Nephron progenitor cell (in vitro differentiated cells): Measurements from ENCODE around the gene DHX16.
A peak's percentile ranks its signal among the peaks of the same experiment; 100 is the strongest.

Source experiments
- DNase-seq: peaks from one replicate; pipeline ENCODE4 v3.0.0; 2021
- H3K27ac Mint-ChIP-seq: 2 replicates; pipeline ENCODE4 v1.8.0; 2021; ENCODE audit warnings: mild to moderate bottlenecking, moderate library complexity, mixed read lengths
- H3K27me3 Mint-ChIP-seq: 2 replicates; pipeline ENCODE4 v1.8.0; 2021; ENCODE audit warnings: mild to moderate bottlenecking, low read depth, mixed read lengths; ENCODE audit not compliant: poor library complexity
- H3K36me3 Mint-ChIP-seq: 2 replicates; pipeline ENCODE4 v1.8.0; 2021; ENCODE audit warnings: low read depth, mixed read lengths
- H3K4me1 Mint-ChIP-seq: 2 replicates; pipeline ENCODE4 v1.8.0; 2021; ENCODE audit warnings: mixed read lengths
- H3K4me3 Mint-ChIP-seq: 2 replicates; pipeline ENCODE4 v1.8.0; 2021; ENCODE audit warnings: mild to moderate bottlenecking, moderate library complexity, mixed read lengths
- H3K9me3 Mint-ChIP-seq: 2 replicates; pipeline ENCODE4 v1.8.0; 2021; ENCODE audit warnings: mild to moderate bottlenecking, moderate library complexity, mixed read lengths
- CTCF ChIP-seq: fragments of 200-600 bp; sonication (generic); IDR thresholded peaks from 2 replicates; pipeline ENCODE4 v1.5.0; 2021; ENCODE audit warnings: antibody characterized with exemption

The DHX16 gene

GRCh38 chr6:30614044-30614842 is 58.6 kb downstream of the DHX16 start:
- peak overlapping the region; percentile 100 for H3K27ac Mint-ChIP-seq
- H3K27me3 Mint-ChIP-seq, result peaks cover 11% of the 10 kb centered on the region
- H3K4me1 Mint-ChIP-seq, result peaks cover 84% of the 10 kb centered on the region
- H3K36me3 Mint-ChIP-seq, result peaks cover 44% of the 10 kb centered on the region
- H3K9me3 Mint-ChIP-seq, result no peaks in the 10 kb centered on the region
- no peak for DNase-seq
- peak overlapping the region; percentile 100 for H3K4me3 Mint-ChIP-seq
- TF ChIP-seq CTCF, result no peak

- no peak for TF ChIP-seq CTCF
- H3K4me1 Mint-ChIP-seq, result peaks cover 83% of the 10 kb centered on the region
Observed at GRCh38 chr6:30613251-30614043, 59.4 kb downstream of the DHX16 start.

DNA sequence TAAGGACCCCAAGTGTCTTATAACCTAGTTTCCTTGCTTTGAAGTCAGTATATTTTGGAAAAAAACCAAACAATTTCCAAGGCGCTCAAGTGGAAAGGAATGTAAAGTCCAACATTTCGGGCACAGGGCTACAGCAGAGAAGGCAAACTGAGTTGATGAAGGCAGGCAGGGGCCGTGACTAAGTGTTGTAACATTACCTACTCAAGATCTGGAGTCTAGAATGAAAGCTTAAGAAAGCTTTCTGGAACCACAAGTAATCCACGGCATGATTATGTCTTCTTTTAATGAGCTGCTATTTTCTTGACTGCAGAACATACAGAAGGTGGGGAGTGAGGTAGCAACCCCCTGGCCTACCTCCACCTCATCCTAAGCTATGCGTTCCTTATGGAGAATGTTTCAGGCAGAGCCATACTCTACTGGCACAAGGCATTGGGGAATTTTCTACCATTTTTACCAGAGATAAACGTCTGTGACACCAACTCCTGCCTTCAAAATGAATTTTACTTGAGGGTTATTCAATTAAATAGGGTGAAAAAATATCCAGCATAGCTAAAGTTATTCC is 60.0 kb downstream of the DHX16 start:
- H3K4me3 Mint-ChIP-seq, result peak overlapping the region; percentile 100
- peaks cover 80% of the 10 kb centered on the region for H3K4me1 Mint-ChIP-seq
- H3K36me3 Mint-ChIP-seq, result peaks cover 59% of the 10 kb centered on the region
- peak; percentile 18 for DNase-seq
- H3K9me3 Mint-ChIP-seq, result no peaks in the 10 kb centered on the region
- TF ChIP-seq CTCF, result no peak
- peaks cover 11% of the 10 kb centered on the region for H3K27me3 Mint-ChIP-seq
- H3K27ac Mint-ChIP-seq, result peak overlapping the region; percentile 58

More at GRCh38 chr6:30613251-30614043, 59.4 kb downstream of the DHX16 start:
- Mint-ChIP-seq H3K9me3 (no peaks in the 10 kb centered on the region), H3K27ac (peak overlapping the region; percentile 58), H3K4me3 (peak overlapping the region; percentile 100), H3K36me3 (peaks cover 52% of the 10 kb centered on the region), H3K27me3 (peaks cover 11% of the 10 kb centered on the region)
- no peak for DNase-seq

DNA sequence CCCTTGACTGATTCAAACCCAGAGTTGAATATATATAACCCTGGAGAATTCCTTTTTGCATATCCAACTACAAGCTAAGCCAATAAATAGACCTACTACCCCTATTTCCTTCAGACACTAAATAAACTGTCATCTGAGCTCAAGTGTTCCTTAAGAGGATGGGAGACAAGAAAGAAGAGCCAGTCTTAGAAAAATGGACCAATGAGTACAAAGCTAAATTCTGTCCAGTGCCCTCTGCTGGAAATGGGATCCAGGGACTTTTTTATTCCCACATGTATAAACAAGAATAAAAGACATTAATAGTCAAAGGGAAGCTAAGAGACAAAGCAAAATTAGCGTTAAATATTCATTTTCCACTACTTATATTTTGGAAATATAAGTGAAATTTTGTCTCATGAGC is 60.6 kb downstream of the DHX16 start:
- Mint-ChIP-seq H3K4me3 (peak overlapping the region; percentile 10), H3K4me1 (peaks cover 79% of the 10 kb centered on the region), H3K36me3 (peaks cover 64% of the 10 kb centered on the region), H3K27me3 (peaks cover 11% of the 10 kb centered on the region), H3K27ac (no peak overlapping the region), H3K9me3 (no peaks in the 10 kb centered on the region)
- DNase-seq, result no peak
- no peak for TF ChIP-seq CTCF

- H3K36me3 Mint-ChIP-seq, result peaks cover 64% of the 10 kb centered on the region
- H3K27ac Mint-ChIP-seq, result peak overlapping the region; percentile 33
- DNase-seq, result no peak
- H3K27me3 Mint-ChIP-seq, result peaks cover 9% of the 10 kb centered on the region
- no peaks in the 10 kb centered on the region for H3K9me3 Mint-ChIP-seq
- peaks cover 76% of the 10 kb centered on the region for H3K4me1 Mint-ChIP-seq
- H3K4me3 Mint-ChIP-seq, result peak overlapping the region; percentile 10
- no peak for TF ChIP-seq CTCF
Observed at GRCh38 chr6:30611856-30612194, 61.0 kb downstream of the DHX16 start.
